NCI-H524 (cell line): ENCODE results near the gene ATP2B1.
A peak's percentile ranks its signal among the peaks of the same experiment; 100 is the strongest.
"Not testable (repeated sequence)": the region's sequence is repeated elsewhere in the genome, so short reads cannot be mapped to it uniquely, and the experiment has no call there.

Source experiments
- DNase-seq, 2 experiments: peaks; one replicate each; lab custom pipeline; 2025; lab: John Stamatoyannopoulos, UW

ATP2B1 gene

DNA sequence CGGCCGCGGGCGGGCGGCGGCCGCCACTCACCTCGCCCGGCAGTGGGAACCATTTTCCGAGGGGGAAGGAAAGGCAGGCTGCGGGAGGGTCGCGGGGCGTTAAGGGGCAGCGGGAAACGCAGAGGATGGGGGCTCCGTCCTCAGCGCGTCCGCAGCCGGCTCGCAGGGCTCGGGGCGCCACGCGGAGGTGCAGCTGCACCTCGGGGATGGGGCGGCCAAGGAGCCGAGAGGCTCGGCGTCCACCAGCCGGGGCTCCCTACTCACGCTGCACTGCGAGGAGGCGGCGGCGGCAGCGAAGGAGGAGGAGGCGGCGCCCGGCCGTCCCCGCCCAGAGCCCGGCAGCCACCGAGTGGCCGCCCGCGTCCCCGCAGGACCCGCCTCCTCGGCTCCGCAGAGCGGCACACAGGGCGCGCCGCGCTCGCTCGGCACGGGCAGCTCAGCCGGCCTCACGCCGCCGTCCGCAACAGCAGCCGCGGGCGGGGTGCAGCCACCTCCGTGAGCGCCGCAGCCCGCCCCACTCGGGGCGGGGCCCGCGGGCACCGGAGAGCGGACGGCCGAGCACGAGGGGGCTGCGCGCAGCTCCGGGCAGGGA, at the start of gene ATP2B1:
Gene ATP2B1 (minus strand): TSS at position 274 of the 592 bp plus-strand sequence. CDS start 52,952 bp downstream, outside the sequence.
- peak; percentile 57 to 82 for DNase-seq

DNA sequence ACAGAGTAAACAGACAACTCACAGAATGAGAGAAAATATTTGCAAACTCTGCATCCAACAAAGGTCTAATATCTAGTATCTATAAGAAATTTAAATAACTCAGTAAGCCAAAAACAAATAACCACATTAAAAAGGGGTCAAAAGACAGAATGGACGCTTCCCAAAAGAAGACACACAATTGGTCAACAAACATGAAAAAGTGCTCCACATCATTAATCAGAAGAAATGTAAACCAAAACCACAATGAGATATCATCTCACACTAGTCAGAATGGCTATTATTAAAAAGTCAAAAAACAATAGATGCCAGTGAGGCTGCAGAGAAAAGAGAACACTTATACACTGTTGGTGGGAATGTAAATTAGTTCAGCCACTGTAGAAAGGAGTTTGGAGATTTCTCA, 49.3 kb upstream of the ATP2B1 start:
- not testable (repeated sequence) for DNase-seq

DNA sequence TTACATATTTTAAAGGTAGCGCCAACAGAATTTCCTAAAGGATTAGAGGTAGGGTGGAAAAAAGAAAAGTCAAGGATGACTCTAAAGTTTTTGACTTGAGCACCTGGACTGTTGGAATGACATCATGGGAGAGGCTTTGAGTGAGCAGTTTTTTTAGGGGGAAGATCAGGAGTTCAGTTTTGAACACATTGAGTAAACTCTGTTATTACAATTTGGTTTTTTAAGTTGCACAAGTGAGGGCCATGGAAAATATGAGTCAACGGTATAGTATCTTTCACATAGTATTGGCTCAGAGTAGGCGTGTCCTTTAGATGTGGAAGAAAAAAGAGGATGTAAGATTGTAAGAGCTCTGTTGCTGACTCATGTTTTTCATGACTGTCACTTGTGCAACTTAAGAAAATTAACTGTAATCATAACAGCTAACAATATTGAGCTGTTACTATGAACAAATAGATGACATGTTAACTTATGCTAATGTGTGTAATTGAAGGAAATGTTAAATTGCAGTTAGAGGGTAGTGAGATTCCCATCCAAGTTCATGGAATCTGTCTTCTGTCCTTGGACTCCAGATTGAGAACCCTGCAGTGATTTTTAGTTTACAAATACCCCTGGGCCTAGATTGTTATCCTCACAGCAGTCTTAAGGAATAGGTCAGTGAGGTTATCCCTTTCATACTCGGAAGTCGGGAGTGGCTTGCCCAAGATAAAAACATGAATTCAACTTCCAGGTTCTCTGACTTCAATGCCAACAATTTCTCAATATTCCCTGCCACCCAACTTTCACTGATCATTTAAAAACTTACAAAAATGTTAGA, 48.2 kb upstream of the ATP2B1 start:
- DNase-seq: no peak

DNA sequence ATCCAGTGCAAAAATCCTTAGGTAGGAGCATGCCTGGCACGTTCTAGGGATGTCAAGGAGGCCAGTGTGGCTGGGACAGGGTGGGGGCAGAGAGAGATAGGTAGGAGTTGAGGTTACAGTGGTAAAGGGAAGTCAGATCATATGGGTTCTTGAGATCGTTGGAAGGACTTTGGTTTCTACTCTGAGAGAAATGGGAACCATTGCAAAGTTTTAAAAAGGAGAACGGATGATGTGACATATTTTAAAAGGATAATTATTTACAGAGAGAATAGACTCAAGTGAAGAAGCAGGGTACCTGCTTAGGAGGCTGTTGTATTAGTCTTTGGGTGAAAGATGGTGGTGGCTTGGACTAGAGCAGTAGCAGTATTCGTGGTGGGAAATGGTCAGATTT, 47.6 kb upstream of the ATP2B1 start:
- no peak for DNase-seq

DNA sequence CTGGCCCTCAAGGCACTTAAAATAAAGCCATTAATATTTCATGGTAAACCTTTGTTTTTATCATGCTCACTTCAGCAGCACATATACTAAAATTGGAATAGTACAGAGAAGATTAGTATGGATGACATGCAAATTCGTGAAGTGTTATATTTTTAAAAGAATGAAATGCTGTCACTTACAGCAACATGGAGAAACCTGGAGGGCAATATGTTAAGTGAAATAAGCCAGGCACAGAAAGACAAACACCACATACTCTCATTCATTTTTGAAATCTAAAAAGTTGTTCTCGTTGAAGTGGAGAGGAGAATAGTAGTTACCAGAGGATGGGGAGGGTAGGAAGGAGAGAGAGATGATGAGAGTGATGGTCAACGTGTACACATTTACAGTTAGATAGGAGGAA, 45.4 kb upstream of the ATP2B1 start:
- DNase-seq: no peak

DNA sequence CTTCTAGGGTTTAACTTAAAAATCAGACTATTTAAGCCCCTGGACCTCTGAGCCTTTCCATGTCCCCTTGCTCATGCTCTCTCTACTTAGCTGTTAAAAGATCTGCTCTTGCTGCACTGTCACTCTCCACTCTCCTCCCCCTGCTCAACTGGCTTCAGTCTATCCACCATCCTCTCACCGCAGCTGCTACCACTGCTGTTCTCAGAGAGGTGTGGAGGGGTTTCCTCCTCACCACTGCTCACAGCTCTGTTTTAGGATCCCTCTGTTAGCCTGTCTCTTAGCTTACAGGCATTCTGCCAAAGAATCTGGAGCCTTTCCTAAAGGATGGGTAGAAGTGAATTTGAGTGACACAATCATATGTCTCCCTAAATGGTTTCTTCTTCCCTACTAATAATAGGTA, 43.7 kb upstream of the ATP2B1 start:
- DNase-seq: no peak

DNA sequence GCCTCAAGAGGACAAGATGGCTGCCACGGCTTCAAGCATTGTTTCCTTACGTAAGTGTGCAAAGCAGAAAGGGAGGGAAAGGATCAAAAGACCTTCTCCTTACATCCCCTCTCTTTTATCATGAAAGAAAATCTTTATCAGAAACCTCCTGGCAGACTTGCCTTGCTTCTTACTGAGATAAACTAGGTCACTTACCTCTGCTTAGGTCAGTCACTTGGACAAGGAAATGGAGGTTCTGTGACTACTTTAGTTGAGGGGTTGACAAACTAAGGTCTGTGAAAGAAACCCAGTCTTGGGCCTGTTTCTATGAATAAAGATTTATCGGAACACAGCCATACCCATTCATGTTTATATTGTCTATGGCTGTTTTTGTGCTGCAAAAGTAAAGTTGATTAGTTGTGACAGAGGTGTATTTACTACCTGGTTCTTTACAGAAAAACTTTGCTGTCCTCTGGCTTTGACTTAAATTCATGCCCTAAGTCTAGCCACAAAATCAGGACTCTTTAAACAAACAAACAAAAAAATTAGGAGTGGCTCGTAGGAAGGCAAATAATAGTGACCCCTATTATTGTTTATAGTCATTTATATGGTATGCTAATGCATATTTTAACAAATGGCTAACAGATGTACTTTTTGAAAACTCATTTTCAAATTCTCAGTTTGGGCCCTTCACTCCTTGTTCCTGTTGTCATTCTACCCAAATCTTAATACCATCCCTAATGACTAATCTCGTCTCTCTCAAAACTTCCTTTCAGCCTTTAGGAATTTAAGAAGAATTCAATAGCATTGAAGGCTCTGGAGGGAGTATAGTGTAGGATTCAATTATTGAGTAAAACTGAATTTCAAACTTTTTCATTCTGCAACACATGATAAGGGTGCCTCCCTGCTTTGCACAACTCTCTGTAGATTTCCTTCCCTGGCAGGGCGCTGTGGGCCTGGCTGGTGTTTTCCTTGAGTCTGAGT, 42.0 kb upstream of the ATP2B1 start:
- no peak for DNase-seq

DNA sequence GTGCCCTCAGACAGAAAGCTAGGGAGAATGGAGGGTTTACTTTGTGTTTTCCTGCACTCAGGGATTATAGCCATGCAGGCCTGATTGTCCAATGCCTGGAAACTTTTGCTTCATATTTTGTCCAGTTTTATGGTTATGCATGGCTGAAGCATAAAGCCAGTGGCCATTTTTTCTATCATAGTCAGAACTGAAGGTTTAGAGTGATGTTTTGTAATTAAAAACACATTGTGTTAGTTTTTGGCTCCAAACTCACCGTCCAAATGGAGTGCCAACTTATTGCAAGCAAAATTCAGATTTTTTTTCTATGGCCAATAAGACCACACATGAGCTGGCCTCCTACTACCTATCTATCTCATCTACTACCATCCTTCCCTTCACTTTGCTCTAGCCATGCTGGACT, 40.2 kb upstream of the ATP2B1 start:
- no peak for DNase-seq

DNA sequence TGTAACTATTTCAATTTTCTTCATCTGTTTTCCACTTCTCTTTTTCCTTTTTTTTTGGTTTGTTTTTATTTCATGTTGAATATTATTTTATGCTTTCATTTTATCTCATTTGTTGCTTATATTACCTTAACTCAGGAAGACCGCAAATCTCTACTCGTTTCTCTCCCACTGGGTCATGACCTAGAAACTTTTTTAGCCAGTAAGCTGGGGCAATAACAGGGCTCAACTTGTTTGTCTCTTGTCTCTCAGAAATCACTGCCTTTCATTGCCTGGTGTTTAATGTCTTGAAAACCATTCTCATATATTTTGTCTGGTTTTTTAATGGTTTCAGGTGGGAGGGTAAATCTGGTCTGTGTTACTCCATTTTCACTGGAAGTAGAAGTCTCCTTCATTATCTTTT, 36.6 kb upstream of the ATP2B1 start:
- DNase-seq: no peak

DNA sequence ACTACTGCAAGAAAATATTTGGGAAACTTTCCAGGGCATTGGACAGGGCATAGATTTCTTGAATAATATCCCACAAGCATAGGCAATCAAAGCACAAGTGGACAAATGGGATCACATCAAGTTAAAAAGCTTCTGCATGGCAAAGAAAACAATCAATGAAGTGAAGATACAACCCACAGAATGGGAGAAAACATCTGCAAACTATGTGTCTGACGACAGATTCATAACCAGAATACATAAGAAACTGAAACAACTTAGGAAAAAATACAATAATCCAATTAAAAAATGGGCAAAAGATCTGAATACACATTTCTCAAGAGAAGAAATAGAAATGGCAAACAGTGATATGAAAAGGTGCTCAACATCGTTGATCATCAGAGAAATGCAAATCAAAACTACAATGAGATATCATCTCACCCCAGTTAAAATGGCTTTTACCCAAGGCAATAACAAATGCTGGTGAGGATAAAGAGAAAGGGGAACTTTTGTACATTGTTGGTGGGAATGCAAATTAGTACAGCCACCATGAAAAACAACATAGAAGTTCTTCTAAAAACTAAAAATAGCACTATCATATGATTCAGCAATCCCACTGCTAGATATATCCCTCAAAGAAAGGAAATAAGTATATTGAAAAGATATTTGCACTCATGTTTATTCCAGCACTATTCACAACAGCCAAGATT, 33.8 kb upstream of the ATP2B1 start:
- DNase-seq: no peak

DNA sequence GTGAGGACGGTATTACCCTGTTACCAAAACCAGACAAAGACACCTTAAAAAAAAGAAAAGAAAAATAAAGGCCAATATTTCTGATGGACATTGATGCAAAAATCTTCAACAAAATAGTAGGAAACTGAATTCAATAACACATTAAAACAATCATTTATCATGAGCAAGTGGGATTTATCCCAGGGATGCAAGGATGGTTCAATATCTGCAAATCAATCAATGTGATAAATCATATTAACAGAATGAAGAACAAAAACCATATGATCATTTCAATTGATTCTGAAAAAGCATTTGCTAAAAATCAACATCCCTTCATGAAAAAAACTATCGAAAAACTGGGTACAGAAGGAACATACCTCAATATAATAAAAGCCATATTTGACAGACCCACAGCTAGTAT, 32.3 kb upstream of the ATP2B1 start:
- no peak for DNase-seq

DNA sequence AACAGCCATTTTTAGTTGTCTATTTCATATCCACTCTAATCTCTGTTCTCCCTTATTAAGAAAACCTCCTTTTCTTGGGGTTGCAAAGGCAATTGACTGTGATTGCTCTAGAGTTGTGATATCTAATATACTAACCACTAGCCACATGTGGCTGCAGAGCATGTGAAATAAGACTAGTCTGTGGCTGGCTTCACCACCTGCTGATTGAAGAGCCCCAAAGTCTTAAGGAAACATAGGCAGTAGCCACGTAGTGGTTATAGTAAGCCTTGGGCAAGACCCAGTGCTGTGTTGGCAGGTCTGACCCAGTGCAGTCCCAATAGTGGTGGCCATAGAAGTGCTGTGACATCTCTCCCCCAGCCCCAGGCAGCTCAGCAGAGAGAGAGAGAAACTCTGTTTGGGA, 28.4 kb upstream of the ATP2B1 start:
- DNase-seq: no peak

DNA sequence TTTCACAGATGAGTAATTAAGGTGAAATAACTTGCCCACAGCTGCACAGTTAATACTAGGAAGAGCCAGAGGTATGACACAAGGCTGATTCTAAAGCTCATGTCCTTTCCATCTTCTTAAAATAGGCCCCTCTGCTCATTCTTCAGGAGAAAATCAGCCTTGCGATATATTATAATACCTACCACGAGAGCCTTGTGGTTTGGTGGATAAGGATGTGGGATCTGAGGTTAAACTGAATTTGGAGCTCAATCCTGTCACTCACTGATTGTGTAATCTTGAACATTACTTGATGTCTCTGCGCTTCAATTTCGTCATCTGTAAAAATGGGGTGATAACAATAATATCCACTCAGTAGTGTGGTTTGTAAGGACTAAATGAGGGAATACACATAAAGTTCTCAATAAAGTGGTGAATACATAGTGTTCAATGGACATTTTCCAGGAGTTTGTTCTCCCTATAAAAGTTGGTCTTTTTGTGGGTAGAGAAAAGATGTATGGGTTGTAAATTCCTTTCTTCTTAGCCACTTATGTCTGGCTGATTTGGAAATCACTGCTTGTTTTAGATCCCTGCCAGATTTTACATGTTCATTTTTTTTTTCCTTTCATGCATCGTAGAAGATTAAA, 25.1 kb upstream of the ATP2B1 start:
- no peak for DNase-seq

DNA sequence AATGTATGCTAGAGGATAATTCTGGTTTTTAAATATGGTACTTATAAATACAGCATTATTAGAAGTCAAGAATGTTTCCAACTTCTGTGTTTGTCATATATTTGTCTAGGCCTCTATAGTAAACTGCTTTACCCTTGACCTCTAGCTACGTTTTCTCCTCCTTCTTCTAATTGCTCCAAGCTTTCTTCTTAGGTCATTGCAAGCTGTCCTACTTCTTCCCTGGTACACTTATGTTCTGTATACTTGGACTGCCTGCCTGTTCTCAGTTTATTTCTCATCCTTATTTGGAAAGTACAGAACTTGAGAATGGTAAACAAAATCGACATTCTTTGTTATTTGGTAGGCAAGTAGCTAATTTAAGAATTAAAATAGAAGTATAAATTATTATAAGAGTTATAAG, 23.9 kb upstream of the ATP2B1 start:
- DNase-seq: no peak

DNA sequence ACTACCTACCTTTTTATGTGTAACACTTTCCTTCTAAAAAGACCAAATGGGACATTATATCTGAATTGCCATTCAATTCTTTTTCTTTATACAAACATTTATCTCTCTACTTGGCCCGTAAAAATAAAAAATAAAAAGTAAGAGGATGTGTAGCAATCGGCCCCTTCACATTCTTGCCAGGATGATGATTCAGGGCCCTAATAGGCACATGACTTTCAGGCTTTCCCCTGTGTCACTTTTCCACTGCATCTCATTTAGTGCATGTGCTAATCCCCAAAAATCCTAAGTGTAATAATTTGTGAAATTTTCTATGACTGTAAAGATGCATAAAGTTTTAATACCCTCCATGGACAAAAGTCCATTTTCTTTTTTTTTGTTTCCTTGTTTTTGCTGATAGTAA, 23.0 kb upstream of the ATP2B1 start:
- no peak for DNase-seq

DNA sequence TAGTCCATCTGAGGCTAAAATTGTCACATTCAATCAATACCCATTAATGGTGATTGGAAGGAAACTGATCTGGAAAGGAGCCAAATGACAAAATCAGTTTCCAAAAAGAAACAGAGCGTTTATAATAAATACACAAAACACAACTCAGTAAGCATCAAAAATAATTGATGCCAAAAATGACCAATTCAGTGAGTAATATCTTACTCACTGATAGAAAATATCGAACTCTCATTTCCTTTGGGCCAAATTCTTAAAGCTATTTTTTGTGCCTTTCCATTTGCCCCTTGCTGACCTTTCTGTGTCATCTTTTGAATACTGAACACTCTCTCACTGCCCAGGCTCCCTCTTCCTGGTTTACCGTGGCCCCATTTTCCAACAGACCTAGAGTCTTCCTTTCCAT, 22.5 kb upstream of the ATP2B1 start:
- no peak for DNase-seq

DNA sequence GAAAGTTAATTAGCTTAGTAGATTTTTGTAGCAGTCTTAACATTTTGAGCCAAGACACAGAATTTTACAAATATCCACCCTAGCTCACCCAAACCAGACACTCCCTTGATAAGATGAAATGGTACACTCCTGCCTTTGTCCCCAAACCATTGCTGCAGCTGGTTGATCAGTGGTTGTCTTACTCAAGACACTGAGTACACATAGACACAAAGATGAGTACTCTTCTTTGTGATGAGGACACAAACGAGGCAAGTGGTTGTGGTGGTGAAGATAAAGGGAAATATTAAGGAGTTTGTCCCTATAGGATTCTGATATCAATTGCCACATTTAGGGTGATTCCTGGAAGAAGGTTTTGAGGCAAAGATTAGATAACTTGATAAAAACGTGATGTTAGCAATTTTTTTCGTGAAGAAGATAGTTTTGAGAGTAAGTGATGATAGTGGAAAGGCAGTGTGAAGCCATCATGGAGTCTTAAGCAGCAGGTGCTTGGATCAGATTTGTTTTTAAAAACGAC, 21.4 kb upstream of the ATP2B1 start:
- no peak for DNase-seq

DNA sequence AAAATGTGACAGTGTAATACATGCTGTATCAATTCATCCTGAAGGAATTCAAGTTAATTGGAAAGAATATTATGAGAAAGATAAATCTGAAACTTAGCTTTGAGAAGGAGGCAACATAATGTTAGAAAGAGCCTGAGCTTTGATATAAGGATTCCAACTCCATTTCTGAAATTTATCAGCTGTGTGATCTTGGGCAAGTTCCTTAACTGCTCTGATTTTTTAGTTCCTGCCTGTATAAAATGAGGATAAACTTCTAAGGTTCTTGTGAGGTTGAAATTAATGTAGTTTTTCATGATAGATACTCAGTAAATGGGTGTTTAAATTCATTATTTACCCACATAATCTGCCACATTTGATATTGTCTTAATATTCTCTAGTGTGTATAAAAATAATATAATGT, 14.6 kb upstream of the ATP2B1 start:
- DNase-seq: no peak

DNA sequence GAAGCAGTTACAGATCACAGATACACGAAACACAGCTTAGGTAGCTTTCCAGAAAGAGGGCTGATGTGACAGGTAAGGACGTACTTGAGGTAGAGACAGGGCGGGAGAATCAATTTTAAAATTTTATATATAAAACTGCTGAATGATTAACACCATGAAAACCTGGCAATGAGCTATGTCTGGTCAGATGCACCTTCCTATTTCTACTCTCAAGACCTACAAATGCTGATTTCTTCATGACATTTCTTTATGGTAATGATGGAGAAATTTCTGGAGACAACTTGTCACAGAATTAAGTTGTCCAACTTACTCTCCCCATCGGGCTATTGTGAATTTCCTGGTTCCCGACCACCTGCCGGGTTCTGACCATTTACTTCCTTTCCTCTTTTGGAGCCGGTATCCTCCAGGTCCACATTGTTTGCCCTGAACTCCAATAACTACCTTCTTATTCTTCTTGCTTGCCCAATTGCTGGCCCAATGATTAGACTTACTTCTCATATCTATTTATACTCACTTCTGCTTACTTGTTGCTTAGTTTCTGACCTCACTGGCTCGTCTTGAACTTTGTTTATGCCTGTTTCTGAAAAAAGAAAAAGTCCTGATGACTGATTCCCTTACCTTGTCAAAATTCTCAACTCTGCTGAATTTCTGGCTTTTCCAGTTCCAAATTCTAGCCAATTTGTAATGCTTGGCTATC, 12.8 kb upstream of the ATP2B1 start:
- DNase-seq: no peak

DNA sequence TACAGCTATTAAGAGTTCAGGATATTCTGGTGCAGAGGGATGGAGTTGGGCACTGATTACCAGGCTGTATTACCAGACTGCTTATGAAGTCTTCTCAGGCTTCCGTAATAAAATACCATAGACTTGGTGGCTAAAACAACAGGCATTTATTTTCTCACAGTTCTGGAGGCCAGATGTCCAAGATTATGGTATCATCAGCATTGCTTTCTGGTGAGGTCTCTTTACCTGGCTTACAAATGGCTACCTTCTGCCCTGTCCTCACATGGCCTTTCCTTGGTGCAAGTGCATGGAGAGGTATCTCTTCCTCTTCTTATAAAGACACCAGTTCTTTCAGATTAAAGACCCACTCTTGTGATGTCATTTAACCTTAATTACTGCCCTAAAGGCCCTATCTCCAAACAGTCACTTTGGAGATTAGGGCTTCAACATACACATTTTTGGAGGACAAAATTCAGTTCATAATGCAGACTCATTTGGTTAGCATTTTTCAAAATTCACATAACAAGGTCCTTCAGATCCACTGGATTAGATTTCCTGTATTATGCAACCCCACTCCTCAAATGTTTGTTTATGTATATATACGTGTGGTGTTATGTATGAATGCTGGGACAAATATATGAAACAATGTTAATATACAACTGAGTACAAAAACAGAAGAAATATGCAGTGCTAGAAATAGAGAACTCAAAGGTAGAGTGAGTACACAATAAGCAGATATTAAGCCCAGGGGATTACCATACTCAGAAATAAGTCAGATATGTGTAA, 9.3 kb upstream of the ATP2B1 start:
- no peak for DNase-seq
